ENCODE data around the gene TSPAN9.

- peak; percentile 80 to 94 (median 87) for TF ChIP-seq CTCF (IDR thresholded peaks at IDR 0.05)
- no peak for TF ChIP-seq POLR2AphosphoS5 (IDR thresholded peaks at IDR 0.05)
- TF ChIP-seq POLR2A (IDR thresholded peaks at IDR 0.05) = no peak
These were observed 198.2 kb downstream of the TSPAN9 start for GRCh38 chr12:3275171-3276041.
